ENCODE results near the gene BCAS1. TPM values are rescaled to one million over a fixed set of nuclear protein-coding genes. Genes with fewer than 3 reads are reported as not detected.

The BCAS1 gene
- total RNA-seq, 1 experiment from 2014 or later: 0.11 TPM

DNA sequence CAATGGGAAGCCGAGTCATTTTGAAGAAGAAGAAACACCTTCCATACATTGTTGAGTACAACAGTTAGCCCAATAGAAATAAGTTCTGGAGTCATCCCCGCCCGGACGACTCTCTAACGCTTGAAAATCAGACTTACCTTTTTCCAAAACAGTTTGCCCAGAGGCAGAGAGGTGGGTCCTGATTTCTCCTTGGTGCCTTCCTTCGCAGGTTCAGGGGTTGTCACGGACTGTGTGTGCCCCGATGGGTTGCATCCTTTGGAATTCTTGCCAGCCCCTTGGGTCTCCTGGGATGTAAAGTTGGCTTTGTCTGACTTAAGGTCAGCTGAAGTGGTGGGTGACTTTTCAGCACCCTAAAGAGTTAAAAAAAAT, 85.3 kb downstream of the BCAS1 start:
- Histone ChIP-seq H3K79me2 (ENCODE audit: low read length) (no peaks in the 10 kb centered on the region), H3K36me3 (ENCODE audit: insufficient read depth, low read length) (no peaks in the 10 kb centered on the region), H3K9me3 (ENCODE audit: low read length) (no peaks in the 10 kb centered on the region), H3K27me3 (ENCODE audit: low read length) (no peaks in the 10 kb centered on the region), H3K4me1 (ENCODE audit: low read length) (no peaks in the 10 kb centered on the region), H4K20me1 (ENCODE audit: insufficient read depth, low read depth, low read length) (no peaks in the 10 kb centered on the region), H3K4me3 (ENCODE audit: low read length) (no peak overlapping the region), H3K9ac (ENCODE audit: low read length) (no peak overlapping the region), H3K9me2 (replicated peaks; ENCODE audit: insufficient read depth, low read length) (no peaks in the 10 kb centered on the region), H3K27ac (ENCODE audit: low read length) (no peak overlapping the region), H2AFZ (ENCODE audit: low read length) (no peak overlapping the region), H3K4me2 (ENCODE audit: low read depth, low read length, poor library complexity, severe bottlenecking) (no peak overlapping the region)
- DNase-seq: no peak

DNA sequence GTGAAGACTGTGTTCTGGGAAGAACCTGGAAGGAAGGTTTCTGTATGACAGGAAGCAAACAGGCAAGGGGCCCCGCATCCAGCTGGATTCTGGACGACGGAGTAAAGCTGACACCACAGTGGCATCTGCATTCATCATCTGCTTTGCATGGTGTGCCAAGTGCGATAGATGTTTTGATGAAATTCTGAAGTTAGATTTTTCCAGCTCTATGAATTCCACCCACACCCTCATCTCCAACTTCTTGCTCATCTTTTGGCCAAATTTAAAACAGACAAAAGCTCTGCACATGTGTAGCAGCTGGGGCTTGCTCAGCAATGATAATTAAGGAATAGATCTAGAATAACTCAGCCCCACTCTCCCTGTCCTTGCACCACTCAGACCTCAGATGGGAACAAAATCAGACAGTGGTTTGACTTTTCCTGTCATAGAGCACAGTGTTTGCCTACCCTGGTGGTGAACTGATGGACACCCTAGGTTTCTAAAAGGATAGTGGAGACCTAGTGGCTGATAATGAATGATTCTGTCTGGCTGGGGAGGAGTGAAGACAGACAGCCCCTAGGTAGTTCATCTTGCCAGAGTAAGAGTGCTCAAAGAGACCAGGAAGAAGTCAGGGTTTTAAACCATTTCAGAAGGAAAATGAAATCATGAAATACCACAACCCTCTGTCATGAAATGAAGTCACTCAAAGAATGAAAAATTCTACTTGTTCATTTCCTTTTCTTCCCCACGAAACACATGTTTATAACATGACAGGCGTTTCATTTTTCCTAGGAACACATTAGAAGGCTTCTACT, 85.8 kb downstream of the BCAS1 start:
- H3K9me3 ChIP-seq (ENCODE audit: low read length): no peaks in the 10 kb centered on the region
- no peak overlapping the region for H3K9ac ChIP-seq (ENCODE audit: low read length)
- no peak overlapping the region for H2AFZ ChIP-seq (ENCODE audit: low read length)

DNA sequence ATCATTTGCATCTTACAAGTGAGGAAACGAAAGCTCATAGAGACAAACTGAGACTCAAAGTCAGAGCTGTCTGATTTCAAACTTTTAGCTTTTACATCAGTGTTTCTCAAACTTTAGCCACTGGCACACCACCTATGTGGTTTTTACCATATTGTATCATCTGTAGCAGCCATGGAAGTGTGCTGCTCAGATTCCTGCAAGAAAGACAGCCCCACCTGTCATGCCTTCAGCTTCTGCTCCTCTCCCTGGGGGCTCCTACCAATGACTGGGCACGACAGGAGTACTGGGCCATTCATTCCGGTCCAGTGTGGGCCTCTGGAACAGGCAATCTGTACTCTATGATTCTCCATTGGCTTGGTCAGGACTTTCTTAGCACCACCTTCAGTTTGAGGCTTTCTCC, 87.0 kb downstream of the BCAS1 start:
- no peaks in the 10 kb centered on the region for H3K79me2 ChIP-seq (ENCODE audit: low read length)
- no peaks in the 10 kb centered on the region for H3K4me1 ChIP-seq (ENCODE audit: low read length)
- no peak overlapping the region for H3K27ac ChIP-seq (ENCODE audit: low read length)
- no peak overlapping the region for H3K4me3 ChIP-seq (ENCODE audit: low read length)
- H3K9me2 ChIP-seq (replicated peaks; ENCODE audit: insufficient read depth, low read length): no peaks in the 10 kb centered on the region
- no peaks in the 10 kb centered on the region for H3K27me3 ChIP-seq (ENCODE audit: low read length)
- no peaks in the 10 kb centered on the region for H4K20me1 ChIP-seq (ENCODE audit: insufficient read depth, low read depth, low read length)
- H3K9ac ChIP-seq (ENCODE audit: low read length): no peak overlapping the region
- no peak for DNase-seq
- no peak overlapping the region for H3K4me2 ChIP-seq (ENCODE audit: low read depth, low read length, poor library complexity, severe bottlenecking)
- no peak overlapping the region for H2AFZ ChIP-seq (ENCODE audit: low read length)
- no peaks in the 10 kb centered on the region for H3K9me3 ChIP-seq (ENCODE audit: low read length)
- no peaks in the 10 kb centered on the region for H3K36me3 ChIP-seq (ENCODE audit: insufficient read depth, low read length)

More for the DNA sequence above, 85.8 kb downstream of the BCAS1 start:
- Histone ChIP-seq H3K9me2 (replicated peaks; ENCODE audit: insufficient read depth, low read length) (no peaks in the 10 kb centered on the region), H3K4me3 (ENCODE audit: low read length) (no peak overlapping the region), H3K4me2 (ENCODE audit: low read depth, low read length, poor library complexity, severe bottlenecking) (no peak overlapping the region), H3K27ac (ENCODE audit: low read length) (no peak overlapping the region), H3K4me1 (ENCODE audit: low read length) (no peaks in the 10 kb centered on the region), H3K36me3 (ENCODE audit: insufficient read depth, low read length) (no peaks in the 10 kb centered on the region), H3K27me3 (ENCODE audit: low read length) (no peaks in the 10 kb centered on the region), H4K20me1 (ENCODE audit: insufficient read depth, low read depth, low read length) (no peaks in the 10 kb centered on the region), H3K79me2 (ENCODE audit: low read length) (no peaks in the 10 kb centered on the region)
- no peak for DNase-seq

DNA sequence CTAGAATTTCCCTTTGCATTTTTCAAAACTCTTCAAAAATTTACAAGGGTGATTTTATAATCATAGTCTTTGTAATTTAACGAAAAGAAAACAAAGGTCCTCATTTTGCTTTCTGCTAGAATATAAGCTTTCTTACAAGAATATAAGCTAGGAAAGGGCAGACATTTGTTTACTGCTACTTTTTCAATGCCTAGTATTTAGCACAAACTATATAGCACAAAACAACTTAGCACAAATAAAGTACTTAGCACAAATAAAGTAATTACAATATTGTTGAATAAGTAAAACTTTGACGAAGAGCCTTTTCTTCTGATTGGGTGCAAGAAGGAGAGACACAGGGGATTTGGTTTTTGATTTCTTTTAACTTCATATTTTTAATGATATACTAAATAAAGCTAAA, 87.8 kb downstream of the BCAS1 start:
- H4K20me1 ChIP-seq (ENCODE audit: insufficient read depth, low read depth, low read length): no peaks in the 10 kb centered on the region
- no peak overlapping the region for H3K4me2 ChIP-seq (ENCODE audit: low read depth, low read length, poor library complexity, severe bottlenecking)
- no peak overlapping the region for H3K9ac ChIP-seq (ENCODE audit: low read length)
- no peaks in the 10 kb centered on the region for H3K4me1 ChIP-seq (ENCODE audit: low read length)
- H3K36me3 ChIP-seq (ENCODE audit: insufficient read depth, low read length): no peaks in the 10 kb centered on the region
- H3K79me2 ChIP-seq (ENCODE audit: low read length): no peaks in the 10 kb centered on the region
- H3K4me3 ChIP-seq (ENCODE audit: low read length): no peak overlapping the region
- H3K27me3 ChIP-seq (ENCODE audit: low read length): no peaks in the 10 kb centered on the region
- no peak overlapping the region for H3K27ac ChIP-seq (ENCODE audit: low read length)
- DNase-seq: no peak
- H3K9me3 ChIP-seq (ENCODE audit: low read length): no peaks in the 10 kb centered on the region
- H3K9me2 ChIP-seq (replicated peaks; ENCODE audit: insufficient read depth, low read length): no peaks in the 10 kb centered on the region
- no peak overlapping the region for H2AFZ ChIP-seq (ENCODE audit: low read length)

DNA sequence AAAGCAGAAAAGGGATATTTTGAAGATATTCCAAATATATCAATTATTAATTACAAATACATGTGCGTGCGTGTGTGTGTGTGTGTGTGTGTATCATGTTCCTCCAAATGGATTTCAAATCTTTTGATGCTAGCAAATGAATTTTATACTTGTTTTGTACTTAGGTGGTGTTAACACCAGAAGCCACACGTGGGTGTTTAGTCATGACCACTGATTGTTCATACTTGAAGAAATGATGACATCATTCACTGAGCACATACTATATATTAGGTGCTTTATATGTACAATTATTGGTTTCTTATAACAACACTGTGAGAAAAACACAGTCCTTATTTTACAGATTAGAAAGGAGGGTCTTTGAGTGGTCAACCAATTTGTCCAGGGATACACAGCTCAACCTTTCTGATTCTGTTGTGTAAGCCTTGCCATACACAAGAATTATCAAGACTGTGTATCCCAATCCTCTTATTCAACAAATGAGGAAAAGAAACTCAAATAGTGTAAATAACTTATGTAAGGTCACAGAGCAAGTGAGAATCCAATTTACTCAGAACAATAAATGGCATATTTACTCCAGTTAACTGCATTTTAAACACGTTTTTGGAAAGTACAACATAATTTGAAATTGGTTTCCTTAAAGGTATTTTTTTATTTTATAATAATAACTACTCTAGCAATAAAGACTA, 88.5 kb downstream of the BCAS1 start:
- no peak overlapping the region for H3K4me2 ChIP-seq (ENCODE audit: low read depth, low read length, poor library complexity, severe bottlenecking)

DNA sequence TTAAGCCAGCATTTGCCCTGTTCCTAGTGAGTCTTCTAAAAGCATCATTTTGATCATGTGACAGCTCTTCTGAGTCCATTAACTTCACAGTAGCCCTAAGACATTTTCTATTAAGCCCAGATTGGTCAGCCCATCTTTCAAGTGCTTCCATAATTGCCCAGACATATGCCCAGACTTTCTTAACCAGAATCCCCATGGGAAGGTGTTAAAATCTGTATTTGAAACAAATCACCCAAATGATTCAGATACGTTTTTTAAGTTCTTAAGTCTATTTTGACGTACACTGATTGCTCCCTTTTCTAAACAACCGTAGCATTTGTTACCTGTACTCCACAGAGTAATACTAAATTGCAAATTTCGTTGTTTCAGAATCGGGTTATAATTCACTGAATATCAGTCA, 89.3 kb downstream of the BCAS1 start:
- H3K4me3 ChIP-seq (ENCODE audit: low read length): no peak overlapping the region
- H3K36me3 ChIP-seq (ENCODE audit: insufficient read depth, low read length): no peaks in the 10 kb centered on the region
- H3K79me2 ChIP-seq (ENCODE audit: low read length): no peaks in the 10 kb centered on the region
- no peaks in the 10 kb centered on the region for H3K4me1 ChIP-seq (ENCODE audit: low read length)
- no peak overlapping the region for H3K4me2 ChIP-seq (ENCODE audit: low read depth, low read length, poor library complexity, severe bottlenecking)
- H4K20me1 ChIP-seq (ENCODE audit: insufficient read depth, low read depth, low read length): no peaks in the 10 kb centered on the region
- no peaks in the 10 kb centered on the region for H3K27me3 ChIP-seq (ENCODE audit: low read length)
- H3K9ac ChIP-seq (ENCODE audit: low read length): no peak overlapping the region
- no peak overlapping the region for H2AFZ ChIP-seq (ENCODE audit: low read length)
- H3K27ac ChIP-seq (ENCODE audit: low read length): no peak overlapping the region
- peaks cover under 1% of the 10 kb centered on the region; the same call in 1 of the 2 replicates for H3K9me3 ChIP-seq (ENCODE audit: low read length)
- DNase-seq: no peak
- H3K9me2 ChIP-seq (replicated peaks; ENCODE audit: insufficient read depth, low read length): no peaks in the 10 kb centered on the region

More for the DNA sequence above, 88.5 kb downstream of the BCAS1 start:
- no peaks in the 10 kb centered on the region for H3K79me2 ChIP-seq (ENCODE audit: low read length)
- no peaks in the 10 kb centered on the region for H3K36me3 ChIP-seq (ENCODE audit: insufficient read depth, low read length)
- no peak overlapping the region for H3K9ac ChIP-seq (ENCODE audit: low read length)
- H3K9me3 ChIP-seq (ENCODE audit: low read length): no peaks in the 10 kb centered on the region
- no peaks in the 10 kb centered on the region for H4K20me1 ChIP-seq (ENCODE audit: insufficient read depth, low read depth, low read length)
- no peak overlapping the region for H2AFZ ChIP-seq (ENCODE audit: low read length)
- no peak for DNase-seq
- H3K4me3 ChIP-seq (ENCODE audit: low read length): no peak overlapping the region
- H3K27ac ChIP-seq (ENCODE audit: low read length): no peak overlapping the region
- no peaks in the 10 kb centered on the region for H3K27me3 ChIP-seq (ENCODE audit: low read length)
- no peaks in the 10 kb centered on the region for H3K4me1 ChIP-seq (ENCODE audit: low read length)
- H3K9me2 ChIP-seq (replicated peaks; ENCODE audit: insufficient read depth, low read length): no peaks in the 10 kb centered on the region

DNA sequence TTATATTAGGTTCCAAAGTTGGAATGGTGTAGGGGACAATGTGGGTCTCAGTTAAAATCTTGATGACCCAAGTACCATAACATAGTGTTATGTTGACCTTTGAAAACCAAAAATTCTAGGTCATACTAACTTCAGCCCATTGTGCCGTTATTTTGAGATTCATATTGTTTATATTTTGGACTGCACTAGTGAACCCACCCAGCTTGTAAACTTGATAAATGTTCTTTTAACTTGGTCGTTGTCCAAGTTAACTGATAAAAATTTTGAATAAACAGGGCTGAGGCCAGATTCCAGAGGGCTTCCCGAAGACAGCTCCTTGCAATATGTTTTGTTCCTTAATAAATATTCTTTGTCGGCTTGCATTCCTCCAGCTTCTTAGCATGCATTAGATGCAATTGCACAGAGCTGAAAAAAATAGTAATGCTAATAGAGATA, 90.3 kb downstream of the BCAS1 start:
- H3K27ac ChIP-seq (ENCODE audit: low read length): no peak overlapping the region
- DNase-seq: no peak
- no peaks in the 10 kb centered on the region for H3K79me2 ChIP-seq (ENCODE audit: low read length)
- H3K27me3 ChIP-seq (ENCODE audit: low read length): no peaks in the 10 kb centered on the region
- no peak overlapping the region for H3K4me2 ChIP-seq (ENCODE audit: low read depth, low read length, poor library complexity, severe bottlenecking)
- H3K9me3 ChIP-seq (ENCODE audit: low read length): peaks cover 7% of the 10 kb centered on the region; the same call in 1 of the 2 replicates
- H3K9me2 ChIP-seq (replicated peaks; ENCODE audit: insufficient read depth, low read length): no peaks in the 10 kb centered on the region
- H2AFZ ChIP-seq (ENCODE audit: low read length): no peak overlapping the region
- no peaks in the 10 kb centered on the region for H3K4me1 ChIP-seq (ENCODE audit: low read length)
- no peak overlapping the region for H3K4me3 ChIP-seq (ENCODE audit: low read length)
- no peak overlapping the region for H3K9ac ChIP-seq (ENCODE audit: low read length)
- H3K36me3 ChIP-seq (ENCODE audit: insufficient read depth, low read length): no peaks in the 10 kb centered on the region
- no peaks in the 10 kb centered on the region for H4K20me1 ChIP-seq (ENCODE audit: insufficient read depth, low read depth, low read length)

DNA sequence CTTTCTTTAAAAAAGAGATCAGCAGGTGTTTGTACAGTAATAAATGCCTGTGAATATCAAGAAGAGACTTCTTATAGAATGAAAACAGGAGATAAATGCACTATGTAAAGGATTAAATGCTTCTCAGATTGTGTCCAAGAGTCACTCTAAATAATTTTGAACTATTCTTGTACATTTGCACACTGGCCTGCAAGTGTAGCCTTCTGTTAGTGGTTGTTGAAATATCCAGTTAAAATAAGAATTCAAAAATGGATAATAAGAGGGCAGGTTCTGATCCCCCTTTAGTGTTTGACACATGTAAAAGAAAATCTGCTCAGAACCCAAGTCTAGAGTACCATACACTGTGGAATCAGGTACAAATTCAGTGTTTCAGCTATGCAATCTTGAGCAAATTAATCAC, 91.9 kb downstream of the BCAS1 start:
- H3K27ac ChIP-seq (ENCODE audit: low read length): no peak overlapping the region
- peaks cover 10% of the 10 kb centered on the region; the same call in 1 of the 2 replicates for H3K9me3 ChIP-seq (ENCODE audit: low read length)
- H3K27me3 ChIP-seq (ENCODE audit: low read length): no peaks in the 10 kb centered on the region
- no peaks in the 10 kb centered on the region for H4K20me1 ChIP-seq (ENCODE audit: insufficient read depth, low read depth, low read length)
- no peaks in the 10 kb centered on the region for H3K36me3 ChIP-seq (ENCODE audit: insufficient read depth, low read length)
- no peaks in the 10 kb centered on the region for H3K9me2 ChIP-seq (replicated peaks; ENCODE audit: insufficient read depth, low read length)
- no peak for DNase-seq
- no peak overlapping the region for H3K9ac ChIP-seq (ENCODE audit: low read length)
- no peaks in the 10 kb centered on the region for H3K4me1 ChIP-seq (ENCODE audit: low read length)
- H2AFZ ChIP-seq (ENCODE audit: low read length): no peak overlapping the region
- H3K4me2 ChIP-seq (ENCODE audit: low read depth, low read length, poor library complexity, severe bottlenecking): no peak overlapping the region
- H3K79me2 ChIP-seq (ENCODE audit: low read length): no peaks in the 10 kb centered on the region
- H3K4me3 ChIP-seq (ENCODE audit: low read length): no peak overlapping the region

Data from Karpas-422 (cell line).